EH (cell line): Measurements from ENCODE around the gene RFX2.

Experiments used
- DNase-seq: peaks from one replicate; pipeline ENCODE4 v3.0.0-alpha.2; 2015; ENCODE audit warnings: low read depth

Gene RFX2

GRCh38 chr19:6059988-6060599 is 50.2 kb downstream of the RFX2 start:
- DNase-seq = no peak

GRCh38 chr19:6059396-6059947 is 50.8 kb downstream of the RFX2 start:
- DNase-seq = no peak

- no peak for DNase-seq
Measured at GRCh38 chr19:6058518-6059201, 51.6 kb downstream of the RFX2 start.

GRCh38 chr19:6057651-6058517 is 52.4 kb downstream of the RFX2 start:
- no peak for DNase-seq

GRCh38 chr19:6056801-6057650 is 53.3 kb downstream of the RFX2 start:
- DNase-seq = peak; percentile 97

GRCh38 chr19:6056282-6056741 is 54.0 kb downstream of the RFX2 start:
- DNase-seq = no peak

GRCh38 chr19:6055013-6055795 is 55.1 kb downstream of the RFX2 start:
- DNase-seq = no peak

- DNase-seq = peak; percentile 77
Measured at GRCh38 chr19:6048793-6049405, 61.4 kb downstream of the RFX2 start.

- no peak for DNase-seq
Measured at GRCh38 chr19:6048348-6048747, 62.0 kb downstream of the RFX2 start.

- peak; percentile 56 for DNase-seq
Measured at GRCh38 chr19:6047741-6048251, 62.5 kb downstream of the RFX2 start.

- no peak for DNase-seq
Measured at GRCh38 chr19:6047256-6047655, 63.0 kb downstream of the RFX2 start.

GRCh38 chr19:6045108-6045507 is 65.2 kb downstream of the RFX2 start:
- no peak for DNase-seq

- no peak for DNase-seq
Measured at GRCh38 chr19:6044056-6044805, 66.1 kb downstream of the RFX2 start.

- DNase-seq = no peak
Measured at GRCh38 chr19:6042776-6043726, 67.2 kb downstream of the RFX2 start.

GRCh38 chr19:6041991-6042481 is 68.3 kb downstream of the RFX2 start:
- no peak for DNase-seq

- no peak for DNase-seq
Measured at GRCh38 chr19:6041071-6041470, 69.2 kb downstream of the RFX2 start.

GRCh38 chr19:6039566-6040225 is 70.6 kb downstream of the RFX2 start:
- no peak for DNase-seq
